HG03139 (cell line): ENCODE results near the gene LAMTOR2.

Experiments used
- ATAC-seq: cut with Tn5 transposase; IDR thresholded peaks from one replicate; pipeline ENCODE4 v1.9.1; 2021; ENCODE audit not compliant: unreplicated experiment

The LAMTOR2 gene

DNA sequence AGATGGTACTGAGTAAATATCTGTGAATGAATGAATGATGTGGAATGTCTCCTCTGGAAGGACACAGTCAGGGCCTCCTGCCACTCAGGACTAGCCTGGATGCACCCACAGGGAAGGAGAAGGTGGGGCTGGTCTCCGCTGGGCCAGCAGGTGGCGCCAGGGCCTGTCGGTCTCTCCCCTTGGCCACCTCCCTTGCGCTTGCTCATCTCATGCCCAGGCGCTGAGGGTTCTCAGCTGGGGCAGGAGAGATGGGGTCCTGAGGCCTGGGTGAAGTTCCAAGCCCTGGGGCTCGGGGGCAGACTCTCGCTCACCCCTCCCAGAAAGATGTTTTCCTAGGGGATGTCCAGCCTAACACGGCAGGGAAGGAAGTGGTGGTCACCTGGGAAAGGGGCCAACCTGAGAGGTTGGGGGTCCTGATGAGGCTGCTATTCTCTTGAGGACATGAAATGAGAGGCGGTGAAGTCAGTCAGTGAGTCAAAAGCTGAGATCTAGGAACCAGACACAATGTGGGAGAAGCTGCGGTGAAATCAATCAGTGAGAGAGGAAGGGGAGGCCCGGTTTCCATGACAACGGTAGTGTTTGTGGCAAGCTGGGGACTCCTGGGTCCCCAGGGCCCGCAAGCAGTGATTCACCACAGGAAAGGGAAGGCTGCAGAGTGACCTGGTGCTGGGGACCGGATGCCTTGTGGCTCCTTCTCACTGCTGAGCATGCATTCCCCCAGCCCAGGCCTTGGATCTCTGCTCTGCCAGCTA, 42.2 kb downstream of the LAMTOR2 start:
- no peak for ATAC-seq

DNA sequence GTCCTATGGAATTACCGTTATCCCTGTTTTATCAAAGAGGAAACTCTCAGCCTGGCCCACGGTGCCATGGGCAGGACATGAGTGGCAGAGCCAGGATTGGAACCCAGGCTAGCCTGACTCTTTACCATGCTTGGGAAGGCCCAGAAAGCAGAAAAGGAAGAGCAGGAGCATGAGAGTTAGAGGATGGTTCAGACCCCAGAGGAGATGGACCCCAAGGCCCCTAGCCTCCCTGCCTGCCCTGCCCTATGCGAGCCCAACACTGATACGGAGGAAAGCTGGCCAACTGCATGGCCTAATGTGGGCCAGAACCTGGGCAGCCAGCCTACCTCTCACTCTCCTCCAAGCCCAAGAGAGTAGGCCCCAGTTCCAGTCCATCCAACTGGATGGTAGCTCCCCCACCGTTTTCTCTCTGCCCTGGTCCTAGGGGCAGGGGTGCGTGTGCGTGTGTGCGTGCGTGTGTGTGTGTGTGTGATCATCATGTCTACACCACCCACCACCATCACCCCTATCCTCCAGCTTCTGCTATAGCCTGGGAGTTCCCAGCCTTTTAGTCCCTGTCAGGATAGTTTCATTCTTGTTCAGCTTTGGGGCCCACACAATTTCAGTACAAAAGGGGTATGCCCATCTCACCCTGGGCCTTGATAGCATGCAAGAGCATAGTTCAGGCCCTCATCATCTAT, 43.1 kb downstream of the LAMTOR2 start:
- ATAC-seq, result no peak

DNA sequence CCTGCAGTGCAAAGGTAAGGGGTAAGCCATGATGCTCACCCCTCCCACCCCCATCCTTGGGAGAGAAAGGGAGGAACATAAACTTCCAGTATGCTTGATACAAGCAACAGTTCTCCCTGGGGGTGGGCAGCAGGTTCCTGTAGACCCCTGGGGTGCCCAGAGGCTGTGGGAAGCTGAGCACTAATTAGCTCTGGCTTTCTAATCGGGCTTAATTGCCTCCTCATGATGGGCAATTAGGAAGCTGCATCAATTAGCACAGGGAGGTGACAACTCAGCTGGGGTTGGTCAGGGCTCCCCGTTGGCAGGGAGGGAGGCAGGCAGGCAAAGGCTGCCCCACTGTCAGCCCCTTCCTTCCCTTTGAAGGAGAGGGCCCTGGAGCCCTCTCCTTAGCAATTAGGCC, 44.2 kb downstream of the LAMTOR2 start:
- ATAC-seq, result no peak

DNA sequence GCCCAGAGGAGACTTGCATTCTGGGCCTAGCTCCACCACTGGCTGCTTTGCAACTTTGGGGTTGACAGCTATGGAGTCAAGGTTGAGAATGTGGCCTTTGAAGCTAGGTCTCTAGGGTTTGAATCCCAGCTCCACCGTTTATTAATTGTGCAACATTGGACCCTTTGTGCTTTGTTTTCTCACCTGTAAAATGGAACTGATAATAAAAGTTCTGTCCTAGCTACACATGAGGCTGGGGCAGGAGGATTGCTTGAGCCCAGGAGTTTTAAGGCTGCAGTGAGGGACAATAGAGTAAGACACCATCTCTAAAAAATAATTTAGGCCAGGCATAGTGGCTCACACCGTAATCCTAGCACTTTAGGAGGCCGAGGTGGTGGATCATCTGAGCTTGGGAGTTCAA, 44.7 kb downstream of the LAMTOR2 start:
- ATAC-seq, result no peak

DNA sequence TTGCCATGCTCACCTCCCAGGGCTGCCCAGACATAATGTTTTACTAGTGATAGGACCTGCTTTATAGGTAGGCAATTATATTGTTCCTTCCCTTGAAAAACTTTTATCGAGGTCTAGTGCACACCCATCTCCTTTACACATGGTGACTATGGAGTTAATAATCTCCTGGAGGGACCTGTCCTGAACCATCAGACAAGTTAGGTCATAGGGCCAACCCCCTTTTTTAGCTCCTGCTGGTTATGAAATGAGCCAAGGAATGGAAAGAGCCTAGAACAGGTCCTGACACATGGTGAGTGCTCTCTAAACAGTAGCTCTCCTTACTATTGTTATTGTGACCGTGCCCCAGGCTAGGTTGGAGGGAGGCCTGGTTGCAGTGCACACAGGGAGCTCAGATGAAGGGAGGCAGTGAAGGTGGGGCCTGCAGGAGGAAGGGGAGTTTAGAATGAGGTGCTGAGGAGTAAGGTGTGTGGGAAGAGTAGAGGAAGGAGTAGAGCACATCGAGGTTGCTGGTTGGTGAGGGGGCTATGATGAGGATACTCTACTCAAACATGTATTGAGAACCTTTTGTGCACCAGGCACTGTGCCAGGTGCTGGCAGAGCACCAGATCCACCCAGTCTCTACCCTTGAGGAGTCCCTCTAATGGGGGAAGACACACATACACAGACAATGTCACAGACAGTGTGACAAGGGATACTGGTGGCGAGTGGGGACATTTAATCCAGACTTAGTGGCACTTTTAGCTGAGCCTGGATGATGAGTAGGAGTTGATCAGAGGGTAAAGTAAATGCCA, 45.8 kb downstream of the LAMTOR2 start:
- no peak for ATAC-seq

DNA sequence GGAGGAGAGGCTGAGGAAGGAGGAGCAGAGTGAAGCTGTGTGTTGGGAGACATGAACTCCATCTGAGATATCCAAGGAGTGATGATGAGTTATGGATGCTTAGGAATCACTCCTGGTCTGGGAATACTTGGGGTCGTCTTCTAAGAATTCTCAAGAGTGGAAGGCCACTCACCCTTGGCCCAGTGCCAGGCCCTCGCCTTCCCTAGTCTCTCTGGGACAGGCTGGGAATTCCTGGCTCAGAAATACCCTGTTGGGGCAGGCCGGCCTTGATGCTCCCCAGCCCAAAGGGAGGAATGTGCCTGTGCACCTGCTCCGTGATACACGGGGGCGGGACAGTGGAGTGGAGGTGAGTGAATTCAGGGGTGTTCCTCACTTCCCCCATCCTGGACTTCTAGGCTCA, 47.3 kb downstream of the LAMTOR2 start:
- no peak for ATAC-seq

DNA sequence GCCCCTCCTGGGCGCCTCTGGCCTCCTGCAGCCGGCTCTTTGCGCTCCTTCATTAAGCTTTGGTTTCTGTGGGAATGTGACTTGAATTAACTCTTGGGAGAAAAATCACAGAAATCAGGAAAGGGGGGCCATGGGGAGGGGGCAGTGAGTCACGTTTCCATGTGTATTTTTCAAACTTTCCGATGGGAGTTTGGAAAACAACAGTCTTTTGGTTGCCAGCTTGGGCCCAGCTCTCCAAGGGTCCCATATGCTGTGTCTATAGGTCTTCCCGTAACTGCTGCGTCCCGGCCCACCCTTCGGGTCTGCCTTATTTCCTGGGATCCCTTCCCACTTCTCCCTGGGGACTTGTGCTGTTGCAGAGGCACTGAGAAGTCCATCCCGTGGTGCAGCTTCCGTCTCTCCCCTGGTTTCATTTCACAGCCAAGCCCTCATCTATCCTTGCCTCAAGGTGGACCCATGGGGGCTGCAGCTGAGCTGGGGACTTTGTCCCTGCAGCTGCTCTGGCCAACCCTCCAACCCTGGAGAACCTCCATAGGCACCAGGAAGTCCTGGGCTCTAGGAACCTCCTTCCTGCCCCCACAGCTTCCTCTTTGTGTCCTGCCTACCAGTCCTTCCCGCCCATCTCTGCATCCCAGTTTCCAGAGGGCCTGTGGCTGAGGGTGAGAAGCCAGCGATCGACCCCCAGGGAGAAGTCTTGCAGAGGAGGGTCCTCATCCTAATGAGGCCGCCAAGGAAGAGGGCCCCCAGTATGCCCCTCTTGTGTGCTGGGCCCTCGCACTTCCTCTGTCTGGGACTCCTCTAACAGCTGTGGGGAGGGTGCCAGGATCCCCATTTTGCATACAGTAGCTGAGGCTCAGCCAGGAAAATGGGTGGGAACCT, 48.3 kb downstream of the LAMTOR2 start:
- no peak for ATAC-seq

DNA sequence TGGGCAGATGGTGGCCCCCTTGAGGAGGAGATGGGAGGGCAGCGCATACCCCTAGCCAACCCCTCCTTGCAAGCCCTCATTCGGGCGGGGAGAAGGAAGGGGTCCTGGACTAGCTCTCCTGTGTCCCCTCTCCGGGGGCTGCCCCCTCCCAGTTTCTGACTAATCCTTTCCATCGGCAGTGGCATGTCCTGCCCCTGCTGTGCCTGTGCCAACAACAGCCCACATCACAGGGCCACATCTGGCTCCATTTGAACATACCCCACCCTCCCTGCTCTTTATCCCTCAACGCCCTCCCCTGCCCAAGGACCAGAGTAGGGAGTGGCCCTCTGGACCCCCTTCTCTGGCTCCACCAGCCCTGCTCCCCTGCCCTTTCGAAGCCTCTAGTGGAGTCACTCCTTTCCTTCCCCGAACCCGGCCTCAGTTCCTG, 49.0 kb downstream of the LAMTOR2 start:
- no peak for ATAC-seq

DNA sequence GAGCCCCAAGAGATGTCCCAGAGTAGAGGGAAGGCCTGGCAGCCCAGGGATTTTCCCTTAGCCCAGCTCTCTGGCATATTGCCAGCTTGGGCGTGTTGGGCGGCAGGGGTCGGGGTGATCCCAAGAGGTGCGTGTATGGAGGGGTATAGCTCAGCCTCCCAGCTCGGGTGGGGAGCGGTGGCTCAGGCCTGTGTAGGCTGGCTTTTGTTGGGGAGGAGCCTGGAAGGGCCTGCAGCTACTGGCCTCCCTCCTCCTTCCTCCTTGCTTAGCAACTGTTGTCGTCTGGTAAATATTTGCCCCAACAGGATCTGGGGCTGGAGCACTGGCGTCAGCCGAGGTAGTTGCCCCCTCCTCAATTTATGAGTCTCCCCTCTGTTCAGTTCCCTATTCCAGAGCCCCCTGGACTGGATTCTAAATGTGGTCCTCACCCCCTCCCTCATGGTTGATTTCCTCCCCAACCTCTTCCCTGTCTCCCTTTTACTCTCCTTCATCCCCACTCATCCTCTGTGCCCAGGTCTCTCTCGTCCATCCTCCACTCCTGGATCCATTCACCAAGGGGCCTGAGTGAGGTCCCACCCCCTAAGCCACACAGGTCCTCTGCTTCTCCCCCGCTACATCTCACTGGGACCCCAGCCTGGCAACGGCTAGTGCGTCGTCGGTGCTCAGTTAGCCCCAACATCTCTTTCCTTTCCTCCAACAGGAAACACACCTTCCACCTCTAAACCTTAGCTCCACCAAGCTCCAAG, 49.7 kb downstream of the LAMTOR2 start:
- no peak for ATAC-seq

DNA sequence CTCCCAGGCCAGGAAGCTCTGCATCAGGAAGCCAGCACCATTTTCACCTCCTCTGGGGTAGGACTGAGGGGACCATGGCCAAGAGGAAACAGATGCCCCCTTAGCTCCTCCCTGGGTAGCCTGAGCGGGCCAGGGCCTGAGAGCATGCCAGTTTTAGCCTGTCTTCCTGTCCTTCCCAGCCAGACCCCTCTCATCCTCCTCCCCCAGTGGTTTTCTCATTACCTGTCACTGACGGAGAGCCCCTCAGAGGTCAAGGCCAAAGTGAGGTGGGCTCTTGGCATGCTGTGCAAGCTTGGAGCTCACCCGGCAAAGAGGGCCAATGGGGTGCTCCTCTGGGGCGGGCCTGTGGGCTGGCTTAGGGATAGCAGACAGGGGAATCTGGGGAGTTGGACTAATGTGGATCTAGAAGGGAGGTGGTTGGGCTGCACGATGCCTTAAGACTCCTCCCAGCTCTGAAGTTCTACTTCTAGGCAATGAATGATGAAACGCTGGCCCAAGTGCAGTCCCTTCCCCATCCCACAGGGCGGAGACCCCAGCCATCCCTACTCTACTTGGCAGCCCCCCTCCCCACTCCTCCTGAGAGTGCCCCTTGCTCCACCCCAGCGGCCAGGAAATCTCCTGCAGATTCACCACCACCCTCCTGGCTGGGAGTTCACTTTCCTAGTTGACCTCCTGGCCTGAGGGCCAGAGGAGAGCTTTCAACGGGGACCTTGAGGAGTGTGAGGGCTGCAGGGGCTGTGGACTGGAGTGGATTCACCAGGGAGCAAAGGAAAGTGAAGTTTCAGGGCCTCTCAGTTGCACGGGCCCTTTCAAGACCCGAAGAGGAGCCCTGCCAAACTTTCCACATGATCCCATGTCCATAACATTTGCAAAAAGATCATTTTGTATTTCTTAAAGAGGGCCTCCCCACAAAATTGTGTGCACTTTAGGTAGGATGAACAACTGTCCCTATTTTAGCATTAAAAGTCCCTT, 50.6 kb downstream of the LAMTOR2 start:
- no peak for ATAC-seq

DNA sequence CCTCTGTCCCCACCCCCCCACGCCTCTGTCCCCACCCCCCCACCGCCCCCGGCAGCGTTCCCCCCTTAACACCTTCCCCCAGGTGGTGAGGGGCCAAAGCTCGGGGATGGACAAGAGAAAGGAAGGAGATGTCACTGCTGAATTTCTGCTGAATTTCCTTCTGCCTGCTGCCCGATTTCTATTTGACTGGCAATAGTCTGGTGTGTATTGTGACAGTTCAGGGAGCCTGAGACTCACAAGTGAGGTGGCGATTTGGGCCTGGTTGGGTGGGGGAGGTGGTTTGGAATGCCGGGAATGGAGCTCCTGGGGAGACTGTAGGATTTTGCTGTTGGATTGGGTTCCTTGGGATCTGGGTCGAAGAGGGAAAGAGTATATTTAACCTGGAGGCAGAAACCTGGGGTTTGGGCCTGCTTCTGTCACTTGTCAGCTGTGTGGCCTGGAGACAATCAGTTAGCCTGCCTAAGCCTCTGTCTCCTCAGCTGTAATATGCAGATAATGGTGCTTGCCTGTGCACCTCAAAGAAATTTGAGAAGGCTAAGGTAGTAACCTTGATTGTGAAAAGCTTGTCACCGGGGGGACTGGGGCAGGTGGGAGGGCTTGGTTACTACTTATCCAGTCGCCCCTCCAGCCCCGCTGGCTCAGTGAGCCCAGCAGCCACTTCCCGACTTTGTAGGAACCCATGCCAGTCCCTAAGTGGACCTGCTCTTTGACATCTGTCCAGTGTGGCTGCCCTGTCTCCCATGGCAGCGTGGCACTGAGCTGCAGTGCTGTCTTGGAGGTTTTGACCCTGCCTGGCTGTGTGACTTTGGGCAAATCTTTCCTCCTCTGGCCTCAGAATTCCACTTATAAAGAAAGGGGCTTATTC, 52.3 kb downstream of the LAMTOR2 start:
- ATAC-seq, result no peak

DNA sequence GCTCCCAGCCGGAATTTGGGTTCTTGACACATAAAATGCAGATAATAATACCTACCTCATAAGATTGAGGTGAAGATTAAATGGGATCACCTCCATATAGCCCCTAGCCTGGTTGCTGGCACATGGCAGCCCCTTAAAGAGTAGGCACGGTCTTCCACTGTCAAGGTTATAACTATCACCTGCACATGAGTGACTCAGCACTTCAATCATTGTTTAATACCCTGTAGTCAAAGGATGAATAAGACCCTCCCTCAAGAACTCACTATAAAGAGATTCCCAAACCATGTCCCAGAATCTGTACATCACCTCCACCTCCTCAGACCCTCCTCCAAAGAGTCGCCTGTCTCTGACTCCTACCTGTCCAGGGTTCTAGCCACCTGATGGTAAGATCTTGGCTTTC, 53.5 kb downstream of the LAMTOR2 start:
- no peak for ATAC-seq
